Endothelial cell of umbilical vein (primary cell): Measurements from ENCODE around the gene SYCP2. TPM values are rescaled to one million over a fixed set of nuclear protein-coding genes. Genes with fewer than 3 reads are reported as not detected.

ENCODE experiments used
- BruUV-seq: library from RNA; stranded (reverse); fragments of 400-500 nt; replicated peaks from 2 replicates; lab custom pipeline; 2021; lab: Mats Ljungman, UMichigan
- CTCF ChIA-PET: fragments of 300-600, 350-600 bp; sonication (Branson Sonifier 250); formaldehyde crosslinking; loops from one replicate; lab custom pipeline; 2021; ENCODE audit warnings: antibody characterized with exemption, inconsistent platforms; lab: Charles Lee
- POLR2A ChIA-PET: fragments of 300-600, 350-600 bp; sonication (Branson Sonifier 250); formaldehyde crosslinking; loops from one replicate; lab custom pipeline; 2021; ENCODE audit warnings: antibody characterized with exemption, inconsistent platforms; lab: Charles Lee
- DNase-seq: peaks from one replicate; pipeline ENCODE4 v3.0.0-alpha.2; 2011; ENCODE audit warnings: low read depth, low spot score
- FAIRE-seq: peaks from 2 replicates; lab custom pipeline; 2011; peaks lifted over from hg19 to GRCh38; lab: Jason Lieb, UNC
- H2AFZ ChIP-seq: 2 replicates; pipeline ENCODE4 v1.6.0; 2012; ENCODE audit warnings: low read depth, low read length, control low read depth, inconsistent platforms
- H3K27ac ChIP-seq: 2 replicates; pipeline ENCODE4 v1.5.1; 2011; ENCODE audit warnings: low read depth, mild to moderate bottlenecking, control low read depth, low read length, moderate library complexity; ENCODE audit not compliant: insufficient read depth
- H3K27me3 ChIP-seq, 2 experiments: 2 replicates each; pipeline versions ENCODE4 v1.6.0 to v1.6.1; 2011; ENCODE audit warnings: low read length in 2 of 2, mixed read lengths in 1 of 2; ENCODE audit not compliant: control insufficient read depth in 2 of 2, insufficient read depth in 2 of 2
- H3K36me3 ChIP-seq, 2 experiments: 2 replicates in 1 of 2; 3 replicates in 1 of 2; pipeline ENCODE4 v1.5.1; 2011; ENCODE audit warnings: low read length in 2 of 2, mild to moderate bottlenecking in 1 of 2, moderate library complexity in 1 of 2; ENCODE audit not compliant: control insufficient read depth in 2 of 2, insufficient read depth in 2 of 2; ENCODE audit errors: extremely low read depth in 1 of 2
- H3K4me1 ChIP-seq: 3 replicates; pipeline ENCODE4 v1.5.1; 2011; ENCODE audit warnings: mild to moderate bottlenecking, low read length; ENCODE audit not compliant: control insufficient read depth, insufficient read depth; ENCODE audit errors: extremely low read depth
- H3K4me2 ChIP-seq: 2 replicates; pipeline ENCODE4 v1.6.1; 2011; ENCODE audit warnings: low read length, control low read depth, mixed read lengths; ENCODE audit not compliant: insufficient read depth
- H3K4me3 ChIP-seq, 3 experiments: fragments of 200-600 bp in 1 of 3; sonication (generic), shearing (Covaris generic) in 1 of 3; replicated peaks in 1 of 3; 2 replicates each; pipeline ENCODE4 v1.5.1; 2011 to 2016; ENCODE audit warnings: control low read depth in 3 of 3, low read length in 3 of 3, mild to moderate bottlenecking in 2 of 3, inconsistent platforms in 1 of 3, low read depth in 1 of 3, moderate library complexity in 1 of 3; ENCODE audit not compliant: insufficient read depth in 1 of 3
- H3K79me2 ChIP-seq: 2 replicates; pipeline ENCODE4 v1.6.0; 2012; ENCODE audit warnings: low read length, inconsistent platforms; ENCODE audit not compliant: control insufficient read depth, insufficient read depth
- H3K9ac ChIP-seq: replicated peaks from 2 replicates; pipeline ENCODE3; 2011; ENCODE audit warnings: low read length, control low read depth; ENCODE audit not compliant: insufficient read depth; ENCODE audit errors: extremely low read depth
- H3K9me1 ChIP-seq: replicated peaks from 3 replicates; pipeline ENCODE4 v1.6.0; 2011; ENCODE audit warnings: mild to moderate bottlenecking, low read length; ENCODE audit not compliant: control insufficient read depth, insufficient read depth; ENCODE audit errors: extremely low read depth
- H3K9me3 ChIP-seq: replicated peaks from 2 replicates; pipeline ENCODE4 v1.5.1; 2012; ENCODE audit warnings: low read length, inconsistent platforms; ENCODE audit not compliant: control insufficient read depth, insufficient read depth
- H4K20me1 ChIP-seq: replicated peaks from 2 replicates; pipeline ENCODE3; 2011; ENCODE audit warnings: mild to moderate bottlenecking, low read length; ENCODE audit not compliant: control insufficient read depth, insufficient read depth; ENCODE audit errors: extremely low read depth
- EZH2 ChIP-seq: IDR thresholded peaks from 2 replicates; pipeline ENCODE4 v1.6.1; 2012; ENCODE audit warnings: borderline replicate concordance, low read depth, mild to moderate bottlenecking, moderate library complexity, low read length, inconsistent platforms; ENCODE audit not compliant: severe bottlenecking
- FOS ChIP-seq: IDR thresholded peaks from 2 replicates; pipeline ENCODE4 v1.6.1; 2011; ENCODE audit warnings: mild to moderate bottlenecking, low read length, moderate library complexity, borderline replicate concordance; ENCODE audit not compliant: insufficient read depth
- GATA2 ChIP-seq: IDR thresholded peaks from 2 replicates; pipeline ENCODE4 v1.7.0; 2011; ENCODE audit warnings: low read depth, mild to moderate bottlenecking, moderate library complexity, mixed read lengths, low read length; ENCODE audit not compliant: insufficient read length, insufficient read depth
- JUN ChIP-seq: IDR thresholded peaks from 2 replicates; pipeline ENCODE4 v1.6.1; 2011; ENCODE audit warnings: borderline replicate concordance, low read depth; ENCODE audit not compliant: insufficient read length, insufficient read depth
- MYC ChIP-seq: IDR thresholded peaks from one replicate; pipeline ENCODE4 v1.6.1; 2011; ENCODE audit warnings: mild to moderate bottlenecking, low read depth, low read length
- POLR2A ChIP-seq: IDR thresholded peaks from 2 replicates; pipeline ENCODE4 v1.6.1; 2012; ENCODE audit warnings: low read depth, mild to moderate bottlenecking, control low read depth, low read length
- POLR2AphosphoS5 ChIP-seq: IDR thresholded peaks from 2 replicates; pipeline ENCODE4 v1.6.1; 2012; ENCODE audit warnings: low read depth, mild to moderate bottlenecking, control low read depth, low read length, moderate library complexity; ENCODE audit not compliant: insufficient read depth
- dilution Hi-C: fragments of 300-500 bp; cut with MboI; formaldehyde crosslinking; loops from one replicate; pipeline ENCODE4 v1.15.0; 2019; ENCODE audit warnings: low sequenced_read_pairs; ENCODE audit not compliant: extremely low pct_ligation_motif_present
- intact Hi-C: fragments of 100-400 bp; cut with micrococcal nuclease; formaldehyde crosslinking; loops from one replicate; pipeline ENCODE4 v1.10.0; 2022
- polyA plus RNA-seq, 4 experiments: library from polyadenylated mRNA; depleted of rRNA in 3 of 4; stranded (reverse) in 3 of 4; unstranded in 1 of 4; fragments of >200 nt; gene quantifications; 2 replicates each; pipeline versions ENCODE4 v1.2.1 to v1.2.3, GENCODE V29; 2011 to 2012; ENCODE audit warnings: missing spikeins in 1 of 4
- total RNA-seq: library from RNA; stranded (reverse); gene quantifications from 2 replicates; pipeline ENCODE4 v1.2.3, GENCODE V29; 2021
- TF ChIP-seq, protein P1 (sequence below), 2 donors: IDR thresholded peaks; 1 replicate in 1 of 2; 2 replicates in 1 of 2; pipeline ENCODE4 v1.5.1; 2011; ENCODE audit warnings: low read length in 2 of 2, mild to moderate bottlenecking in 2 of 2, moderate library complexity in 2 of 2, control low read depth in 1 of 2, inconsistent platforms in 1 of 2, low read depth in 1 of 2; ENCODE audit not compliant: insufficient read depth in 1 of 2; ENCODE audit errors: extremely low read depth in 1 of 2
- TF ChIP-seq, protein P2 (sequence below): IDR thresholded peaks from 2 replicates; pipeline ENCODE4 v1.6.1; 2011; ENCODE audit not compliant: insufficient read depth, insufficient read length

SYCP2 gene
- total and polyA plus RNA-seq, 2 donors (not counting 3 experiments of a cell fraction or from before 2014, with no cell fraction given) = 0.07 to 0.35 TPM

- dilution Hi-C loops = no loop called here
These were observed 107.3 kb downstream of the SYCP2 start for GRCh38 chr20:59825944-59826759.

More at GRCh38 chr20:59825944-59826759, 107.3 kb downstream of the SYCP2 start:
- ChIA-PET POLR2A (no interaction called here), CTCF (no interaction called here)
- H3K27me3 ChIP-seq = no peaks in the 10 kb centered on the region
- intact Hi-C loops = no loop called here
- DNase-seq (no peak), FAIRE-seq (no peak)
- no peaks in the 10 kb centered on the region for H3K79me2 ChIP-seq
- no peak overlapping the region for H3K9ac ChIP-seq
- H3K36me3 ChIP-seq = no peaks in the 10 kb centered on the region
- no peaks in the 10 kb centered on the region for H4K20me1 ChIP-seq
- no peak overlapping the region for H3K4me2 ChIP-seq
- BruUV-seq = no TSS peak
- H2AFZ ChIP-seq = no peak overlapping the region
- no peak overlapping the region for H3K4me3 ChIP-seq
- H3K9me1 ChIP-seq = no peaks in the 10 kb centered on the region
- H3K4me1 ChIP-seq = no peaks in the 10 kb centered on the region
- H3K27ac ChIP-seq = no peak overlapping the region
- no peak for TF ChIP-seq POLR2AphosphoS5
- no peak for TF ChIP-seq GATA2
- no peak for TF ChIP-seq MYC
- TF ChIP-seq, protein P1, sequence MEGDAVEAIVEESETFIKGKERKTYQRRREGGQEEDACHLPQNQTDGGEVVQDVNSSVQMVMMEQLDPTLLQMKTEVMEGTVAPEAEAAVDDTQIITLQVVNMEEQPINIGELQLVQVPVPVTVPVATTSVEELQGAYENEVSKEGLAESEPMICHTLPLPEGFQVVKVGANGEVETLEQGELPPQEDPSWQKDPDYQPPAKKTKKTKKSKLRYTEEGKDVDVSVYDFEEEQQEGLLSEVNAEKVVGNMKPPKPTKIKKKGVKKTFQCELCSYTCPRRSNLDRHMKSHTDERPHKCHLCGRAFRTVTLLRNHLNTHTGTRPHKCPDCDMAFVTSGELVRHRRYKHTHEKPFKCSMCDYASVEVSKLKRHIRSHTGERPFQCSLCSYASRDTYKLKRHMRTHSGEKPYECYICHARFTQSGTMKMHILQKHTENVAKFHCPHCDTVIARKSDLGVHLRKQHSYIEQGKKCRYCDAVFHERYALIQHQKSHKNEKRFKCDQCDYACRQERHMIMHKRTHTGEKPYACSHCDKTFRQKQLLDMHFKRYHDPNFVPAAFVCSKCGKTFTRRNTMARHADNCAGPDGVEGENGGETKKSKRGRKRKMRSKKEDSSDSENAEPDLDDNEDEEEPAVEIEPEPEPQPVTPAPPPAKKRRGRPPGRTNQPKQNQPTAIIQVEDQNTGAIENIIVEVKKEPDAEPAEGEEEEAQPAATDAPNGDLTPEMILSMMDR (IDR thresholded peaks at IDR 0.05; ENCODE audit: extremely low read depth in 1 of 2, insufficient read depth in 1 of 2, low read depth in 1 of 2, low read length in 2 of 2) = no peak
- TF ChIP-seq POLR2A = no peak
- no peak for TF ChIP-seq JUN
- TF ChIP-seq EZH2 = no peak
- no peak for TF ChIP-seq FOS
- TF ChIP-seq, protein P2, sequence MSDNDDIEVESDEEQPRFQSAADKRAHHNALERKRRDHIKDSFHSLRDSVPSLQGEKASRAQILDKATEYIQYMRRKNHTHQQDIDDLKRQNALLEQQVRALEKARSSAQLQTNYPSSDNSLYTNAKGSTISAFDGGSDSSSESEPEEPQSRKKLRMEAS = no peak
- no peaks in the 10 kb centered on the region for H3K9me3 ChIP-seq
